GM19455 (cell line): Measurements from ENCODE around the gene CD44.

Experiments used
- ATAC-seq: cut with Tn5 transposase; IDR thresholded peaks from one replicate; pipeline ENCODE4 v1.9.1; 2021; ENCODE audit not compliant: unreplicated experiment

Gene CD44

GRCh38 chr11:35155677-35156076 is 16.7 kb downstream of the CD44 start:
- no peak for ATAC-seq

GRCh38 chr11:35157814-35158700 is 19.1 kb downstream of the CD44 start:
- no peak for ATAC-seq

- ATAC-seq = no peak
Measured at GRCh38 chr11:35158701-35159510, 19.9 kb downstream of the CD44 start.

DNA sequence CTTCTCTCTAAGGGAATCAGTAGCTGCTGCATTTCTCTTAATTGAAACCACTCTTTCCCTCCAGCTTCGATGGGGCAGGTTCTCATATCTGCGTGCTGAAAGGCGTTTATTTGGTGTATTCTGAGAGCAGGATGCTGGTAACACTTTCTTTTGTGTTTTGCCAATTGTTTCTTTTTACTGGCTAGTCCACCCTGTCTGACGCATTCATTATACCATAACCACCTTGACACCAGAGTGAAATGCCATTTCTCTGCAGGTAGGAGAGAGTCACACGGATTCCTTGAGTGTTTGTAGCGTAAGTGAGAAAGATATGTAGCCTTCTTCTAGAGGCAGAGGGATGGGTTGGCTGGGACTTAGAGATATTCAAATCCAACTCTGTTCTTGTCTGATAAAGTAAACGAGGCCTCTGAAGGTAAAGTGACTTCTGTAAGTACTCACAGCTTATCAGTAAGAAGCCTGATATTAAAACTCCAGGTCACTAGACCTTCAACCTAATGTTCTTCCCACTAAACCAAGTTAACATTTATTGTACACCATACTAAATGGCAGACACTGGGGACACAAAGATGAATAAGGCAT is 21.4 kb downstream of the CD44 start:
- no peak for ATAC-seq

DNA sequence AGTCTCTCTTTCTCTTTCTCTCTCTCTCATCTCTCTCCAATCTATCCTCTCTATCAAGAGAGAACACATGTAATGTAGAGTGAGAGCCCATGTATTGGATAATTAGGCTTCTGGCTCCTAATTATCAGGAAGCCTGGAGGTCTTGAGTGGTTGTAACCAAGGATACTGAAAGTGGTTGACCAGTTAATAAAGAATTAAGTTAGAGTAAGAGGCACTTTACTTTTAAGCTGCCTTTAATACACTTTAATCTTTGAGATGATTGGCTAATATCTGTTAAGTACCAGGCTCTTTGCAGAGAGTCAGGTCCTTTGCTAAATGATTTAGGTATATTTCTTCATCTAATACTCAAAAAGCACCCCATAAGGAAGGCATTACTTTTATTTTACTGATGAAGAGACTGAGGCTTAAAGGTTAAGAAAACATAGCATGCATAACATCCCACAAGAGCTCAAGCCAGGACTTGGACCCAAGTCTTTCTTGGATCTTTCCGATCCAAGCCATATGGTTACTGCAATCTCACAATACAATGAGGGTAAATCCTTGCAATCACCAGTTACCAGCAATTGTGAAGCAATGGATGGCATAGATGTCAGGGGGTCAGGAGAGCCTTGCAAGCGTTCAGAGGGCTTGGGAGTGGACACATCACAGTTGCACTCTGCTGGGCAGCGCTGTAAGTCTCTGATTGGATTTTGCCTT is 22.1 kb downstream of the CD44 start:
- ATAC-seq = no peak

- ATAC-seq = no peak
Measured at GRCh38 chr11:35162745-35163144, 23.8 kb downstream of the CD44 start.

DNA sequence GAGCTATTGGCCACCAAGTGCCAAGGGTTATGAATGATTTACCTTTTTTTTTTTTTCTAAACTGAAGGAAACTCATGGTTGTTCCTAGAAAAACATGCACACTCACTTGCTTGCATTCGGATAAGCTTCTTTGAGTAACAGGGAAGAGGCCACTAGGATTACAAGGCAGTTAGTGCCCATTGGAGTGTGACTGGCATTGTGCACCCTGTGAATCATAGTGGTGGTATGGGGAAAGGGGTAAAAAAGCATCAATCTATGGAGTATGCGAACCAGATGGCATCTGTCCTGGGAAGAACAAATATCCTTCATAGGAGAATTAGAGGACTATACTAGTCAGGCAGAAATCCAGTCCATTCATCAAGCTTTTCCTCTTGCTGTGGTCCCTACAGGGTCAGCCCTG is 24.2 kb downstream of the CD44 start:
- ATAC-seq = no peak

GRCh38 chr11:35163702-35164496 is 24.9 kb downstream of the CD44 start:
- ATAC-seq = no peak

DNA sequence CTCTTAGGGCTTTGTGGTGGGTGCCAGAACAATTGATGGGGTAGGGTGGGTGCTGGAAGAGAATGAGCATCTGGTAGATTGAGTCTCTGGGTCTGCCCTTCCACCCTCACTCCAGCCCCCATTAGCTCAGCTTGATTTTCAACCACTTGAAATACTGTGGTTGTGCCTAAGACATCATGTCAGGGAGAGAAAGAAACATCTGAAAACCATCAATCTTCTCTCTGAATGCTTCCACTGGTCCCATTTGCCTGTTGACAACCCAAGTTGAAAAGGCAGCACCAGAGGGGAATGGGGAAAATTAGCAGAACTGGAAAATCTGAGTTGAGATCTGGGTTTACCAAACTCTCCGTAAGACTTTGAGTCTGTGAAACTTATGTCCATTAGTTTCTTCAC is 26.1 kb downstream of the CD44 start:
- no peak for ATAC-seq

- peak; percentile 74 for ATAC-seq
Measured at GRCh38 chr11:35165423-35166368, 26.7 kb downstream of the CD44 start.

GRCh38 chr11:35166369-35167360 is 27.7 kb downstream of the CD44 start:
- ATAC-seq = no peak

DNA sequence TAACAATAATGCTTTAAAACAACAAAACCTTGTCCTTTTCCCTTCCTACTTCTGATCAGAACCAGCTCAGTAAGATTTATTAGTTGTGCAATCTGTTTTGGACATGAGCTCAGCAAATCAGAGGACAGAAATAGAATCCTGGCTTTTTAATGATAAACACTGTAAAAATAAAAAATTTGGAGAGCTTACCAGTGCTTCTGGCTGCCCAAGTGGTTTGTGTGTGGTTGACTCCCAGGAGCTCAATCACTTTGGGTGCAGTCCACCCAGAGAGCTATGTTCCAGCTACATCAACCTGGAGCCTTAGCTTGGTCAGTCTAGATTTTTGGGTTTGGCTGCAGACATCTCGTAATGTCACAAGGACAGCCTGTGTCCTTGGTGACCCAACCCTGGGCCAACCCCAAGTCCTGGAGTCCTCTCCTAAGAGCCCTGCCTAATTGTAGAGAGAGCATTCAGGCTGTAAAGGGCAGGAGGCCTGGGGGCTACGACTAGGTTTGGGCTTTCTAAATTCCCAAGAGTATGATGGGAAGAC is 28.5 kb downstream of the CD44 start:
- no peak for ATAC-seq

DNA sequence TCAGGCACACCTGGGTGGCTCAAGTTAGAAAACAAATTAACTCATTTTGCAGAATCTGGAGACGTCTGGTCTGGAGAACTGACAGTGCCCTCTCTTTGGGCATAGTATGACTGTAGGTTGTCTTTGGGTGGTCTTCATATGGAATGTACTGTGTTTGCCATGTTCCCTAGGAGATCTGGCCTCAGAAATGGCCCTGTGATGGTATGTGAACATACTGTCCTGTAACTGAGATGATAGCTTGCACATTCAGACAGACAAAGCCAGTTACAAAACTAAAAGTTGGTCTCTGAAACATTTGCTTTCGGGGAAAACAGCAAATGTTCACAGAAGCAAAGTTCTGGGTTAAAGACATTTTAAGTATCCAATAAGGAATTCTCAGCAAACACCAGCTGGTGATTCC is 29.7 kb downstream of the CD44 start:
- no peak for ATAC-seq

DNA sequence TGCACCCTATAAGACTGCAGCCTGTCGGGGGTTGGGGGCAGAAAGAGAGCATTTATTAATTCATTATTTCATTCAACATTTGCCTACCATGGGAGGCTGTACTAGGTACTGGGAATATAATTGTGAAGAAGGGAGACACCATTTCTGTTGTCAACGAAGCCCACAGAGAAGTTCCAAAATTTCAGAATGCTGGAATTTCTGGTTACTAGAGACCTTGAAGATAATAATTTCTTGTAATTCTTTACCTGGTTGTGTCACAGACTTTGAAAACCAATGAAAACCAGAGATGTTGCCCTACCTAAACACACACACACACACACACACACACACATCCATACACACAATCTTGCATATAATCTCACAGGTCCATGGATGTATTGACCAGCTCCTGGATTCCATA is 30.1 kb downstream of the CD44 start:
- ATAC-seq = no peak

GRCh38 chr11:35169754-35170153 is 30.8 kb downstream of the CD44 start:
- ATAC-seq = no peak

DNA sequence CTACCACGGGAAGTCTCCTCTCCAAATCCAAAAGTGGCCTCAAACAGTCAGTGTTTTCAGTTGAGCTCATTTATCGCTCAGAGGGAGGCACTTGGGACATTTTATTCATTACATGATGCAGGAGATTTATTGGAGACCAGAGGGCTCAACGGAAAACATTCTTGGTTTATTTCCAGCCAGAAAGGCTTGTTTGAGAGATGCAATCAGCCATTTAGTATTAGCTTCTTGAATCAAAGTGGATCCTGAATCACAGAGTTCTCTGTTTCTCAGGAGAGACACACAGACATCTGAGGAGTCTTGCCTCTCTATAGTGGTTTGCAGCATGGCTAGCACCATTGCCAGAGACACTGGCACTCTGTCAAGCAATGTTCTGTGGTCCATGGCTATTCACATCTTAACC is 31.5 kb downstream of the CD44 start:
- no peak for ATAC-seq

DNA sequence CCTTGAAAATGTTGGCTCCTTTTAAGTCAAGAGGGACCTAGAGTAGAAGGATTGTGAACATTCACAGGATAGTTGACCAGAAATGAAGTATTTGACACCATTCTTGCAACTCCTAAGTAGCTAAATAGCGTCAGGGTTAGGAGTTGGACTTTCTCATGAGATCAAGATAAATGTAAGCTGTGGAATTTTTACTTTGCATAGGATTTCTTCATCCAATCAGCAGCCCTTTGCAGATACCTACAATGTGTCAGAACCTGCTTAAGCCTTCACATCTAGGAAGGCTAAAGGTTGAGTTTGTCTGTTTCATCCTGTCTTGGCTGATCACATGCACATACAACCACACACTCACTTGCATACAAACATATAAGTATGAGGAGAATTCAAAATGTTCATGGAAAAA is 32.3 kb downstream of the CD44 start:
- no peak for ATAC-seq

DNA sequence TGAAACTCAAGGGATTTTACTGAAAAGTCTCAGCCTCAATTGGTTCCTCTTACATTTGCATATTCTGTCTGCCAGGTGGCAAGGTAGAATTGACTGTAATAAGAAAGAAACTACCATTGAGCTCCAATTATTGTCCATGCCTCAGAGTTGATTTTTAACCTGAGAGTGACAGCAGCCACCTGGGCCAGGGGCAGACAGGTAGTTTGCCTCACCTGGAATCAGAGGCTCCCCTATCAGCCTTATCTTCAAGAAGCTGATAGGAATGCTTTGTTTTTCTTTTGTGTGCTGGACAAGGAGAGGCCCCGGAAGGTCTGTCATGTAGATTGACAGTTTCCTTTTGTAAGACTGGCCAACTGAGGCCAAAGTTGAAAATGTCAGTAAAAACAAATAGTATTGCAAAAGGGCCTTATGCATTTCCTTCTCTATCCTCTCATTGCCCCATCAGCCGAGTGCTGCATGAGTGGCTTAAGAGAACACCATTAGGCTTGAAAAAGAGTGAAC is 34.1 kb downstream of the CD44 start:
- ATAC-seq = peak; percentile 57
